Measurements from ENCODE around the gene YIF1B.

YIF1B gene

DNA sequence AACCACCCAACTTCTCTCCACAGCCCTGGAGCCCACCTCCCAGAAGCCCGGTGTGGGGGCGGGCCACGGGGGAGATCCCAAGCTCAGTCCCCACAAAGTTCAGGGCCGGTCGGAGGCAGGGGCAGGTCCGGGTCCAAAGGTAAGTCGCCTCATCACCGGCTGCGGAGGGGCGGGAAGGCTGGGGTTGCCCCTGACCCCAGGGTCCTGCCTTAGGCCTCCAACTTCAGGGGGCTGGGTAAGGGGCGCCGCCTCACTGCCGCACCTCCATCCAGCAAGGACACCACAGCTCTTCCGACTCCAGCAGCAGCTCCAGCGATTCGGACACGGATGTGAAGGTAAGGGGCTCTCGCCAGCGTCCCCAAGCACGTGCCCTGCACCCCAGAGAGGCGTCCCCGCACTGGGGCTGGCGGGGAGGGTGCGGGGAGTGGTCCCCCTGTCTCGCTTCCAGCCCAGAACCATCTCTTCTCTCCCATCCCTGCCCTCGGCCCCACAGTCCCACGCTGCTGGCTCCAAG, 11.3 kb downstream of the YIF1B start:
- DNase-seq (ENCODE audit: low read depth, low spot score): no peak
- no peak overlapping the region for H3K4me3 ChIP-seq (ENCODE audit: low read depth, low read length)
- TF ChIP-seq, protein P1, sequence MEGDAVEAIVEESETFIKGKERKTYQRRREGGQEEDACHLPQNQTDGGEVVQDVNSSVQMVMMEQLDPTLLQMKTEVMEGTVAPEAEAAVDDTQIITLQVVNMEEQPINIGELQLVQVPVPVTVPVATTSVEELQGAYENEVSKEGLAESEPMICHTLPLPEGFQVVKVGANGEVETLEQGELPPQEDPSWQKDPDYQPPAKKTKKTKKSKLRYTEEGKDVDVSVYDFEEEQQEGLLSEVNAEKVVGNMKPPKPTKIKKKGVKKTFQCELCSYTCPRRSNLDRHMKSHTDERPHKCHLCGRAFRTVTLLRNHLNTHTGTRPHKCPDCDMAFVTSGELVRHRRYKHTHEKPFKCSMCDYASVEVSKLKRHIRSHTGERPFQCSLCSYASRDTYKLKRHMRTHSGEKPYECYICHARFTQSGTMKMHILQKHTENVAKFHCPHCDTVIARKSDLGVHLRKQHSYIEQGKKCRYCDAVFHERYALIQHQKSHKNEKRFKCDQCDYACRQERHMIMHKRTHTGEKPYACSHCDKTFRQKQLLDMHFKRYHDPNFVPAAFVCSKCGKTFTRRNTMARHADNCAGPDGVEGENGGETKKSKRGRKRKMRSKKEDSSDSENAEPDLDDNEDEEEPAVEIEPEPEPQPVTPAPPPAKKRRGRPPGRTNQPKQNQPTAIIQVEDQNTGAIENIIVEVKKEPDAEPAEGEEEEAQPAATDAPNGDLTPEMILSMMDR (IDR thresholded peaks at IDR 0.05; ENCODE audit: insufficient read depth, low read length, missing control alignments): no peak
- ChIA-PET POLR2A (no interaction called here), CTCF (no interaction called here)

DNA sequence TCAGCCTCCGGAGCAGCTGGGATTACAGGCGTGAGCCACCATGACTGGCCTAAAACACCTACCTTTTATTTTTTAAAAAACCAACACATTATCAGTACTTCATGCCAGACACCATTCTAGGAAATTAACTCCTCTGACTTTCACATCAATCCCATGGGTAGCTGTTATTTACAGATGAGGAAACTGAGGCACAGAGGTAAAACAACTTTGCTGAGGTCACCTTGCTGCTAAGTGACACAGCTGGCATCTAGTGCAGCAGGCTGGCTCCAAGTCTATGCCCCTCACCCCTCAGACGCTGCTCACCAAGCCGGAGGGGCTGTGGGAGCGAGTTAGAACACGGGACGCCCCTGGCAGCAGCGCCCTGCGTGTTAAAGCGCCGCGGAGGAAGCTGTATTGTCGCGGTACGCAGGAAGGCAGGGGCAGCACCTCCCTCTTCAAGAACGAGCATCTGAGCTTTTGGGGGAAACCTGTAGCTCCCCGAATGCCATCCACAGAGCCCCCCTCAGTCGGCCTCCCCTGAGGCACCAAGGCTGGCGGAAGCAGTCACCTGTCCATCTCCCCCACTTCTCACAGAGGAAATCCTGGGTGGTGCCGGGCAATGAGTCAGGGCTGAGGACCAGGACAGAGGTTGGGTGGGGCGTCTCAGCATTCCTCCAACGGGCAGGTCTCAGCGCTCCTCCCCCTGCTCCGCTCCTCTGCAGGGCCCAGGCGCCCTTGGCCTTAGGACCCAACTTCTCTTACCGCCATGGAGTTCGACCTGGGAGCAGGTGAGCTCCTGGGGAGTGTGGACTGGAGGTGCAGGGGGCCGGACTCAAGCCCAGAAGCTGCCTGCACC, 12.0 kb downstream of the YIF1B start, which contains the start of gene C19orf33:
Gene C19orf33, plus strand, starts transcription at position 735 of the 835 bp plus-strand sequence. Its CDS starts 11 bp downstream, at position 746.
- ChIA-PET POLR2A (no interaction called here), CTCF (interaction anchor here (0.7 to 1.5 kb wide), 2 partner anchors 32 to 67 kb away, joined by 3 read pairs; partner anchors contain the start of gene CATSPERG)
- no peak for DNase-seq (ENCODE audit: low read depth, low spot score)
- TF ChIP-seq, protein P1 (IDR thresholded peaks at IDR 0.05; ENCODE audit: insufficient read depth, low read length, missing control alignments): no peak
- no peak within 1 kb of the TSS for H3K4me3 ChIP-seq (ENCODE audit: low read depth, low read length)

DNA sequence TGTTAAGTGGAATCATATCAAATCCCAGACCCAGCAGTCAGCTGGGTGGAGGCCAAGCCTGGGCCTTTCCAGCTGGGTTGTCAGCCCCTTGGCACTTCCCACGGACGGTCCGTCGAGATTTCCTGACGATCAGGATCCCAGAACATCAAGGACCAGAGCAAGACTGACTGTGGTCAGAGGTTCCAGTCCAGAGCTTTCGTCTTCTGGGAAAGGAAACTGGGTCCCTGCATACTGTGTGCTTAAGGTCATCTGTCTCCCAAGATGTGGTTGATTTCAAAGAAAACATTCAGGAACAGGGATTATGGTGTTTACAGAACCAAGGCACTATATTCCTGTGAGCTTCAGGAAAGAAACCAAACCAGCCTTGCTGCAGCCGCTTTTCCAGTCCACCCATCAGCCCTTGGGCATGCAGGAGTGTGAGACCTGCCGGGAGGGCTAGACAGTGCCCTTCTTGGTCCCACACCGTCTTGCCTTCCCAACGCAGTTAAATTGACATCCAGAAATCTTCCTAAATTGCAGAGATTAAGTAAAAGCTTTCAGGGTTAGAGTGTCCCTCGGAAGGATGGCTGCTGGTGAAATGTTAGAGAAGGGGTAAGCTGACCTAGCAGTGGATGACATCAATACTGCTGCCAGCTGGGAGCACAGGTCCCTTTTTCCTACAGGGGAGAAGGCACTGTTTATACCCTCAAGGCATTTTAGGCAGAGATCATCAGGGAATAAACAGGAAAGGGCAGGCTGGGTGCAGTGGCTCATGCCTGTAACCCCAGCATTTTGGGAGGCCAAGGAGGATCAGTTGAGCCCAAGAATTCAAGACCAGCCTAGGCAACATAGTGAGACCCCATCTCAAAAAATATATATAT, 16.7 kb downstream of the YIF1B start:
- TF ChIP-seq, protein P1 (IDR thresholded peaks at IDR 0.05; ENCODE audit: insufficient read depth, low read length, missing control alignments): no peak
- CTCF ChIA-PET: interaction anchor here (0.9 to 1.8 kb wide), 2 partner anchors 10 to 55 kb away, joined by 3 to 7 read pairs; no protein-coding TSS in a partner anchor

DNA sequence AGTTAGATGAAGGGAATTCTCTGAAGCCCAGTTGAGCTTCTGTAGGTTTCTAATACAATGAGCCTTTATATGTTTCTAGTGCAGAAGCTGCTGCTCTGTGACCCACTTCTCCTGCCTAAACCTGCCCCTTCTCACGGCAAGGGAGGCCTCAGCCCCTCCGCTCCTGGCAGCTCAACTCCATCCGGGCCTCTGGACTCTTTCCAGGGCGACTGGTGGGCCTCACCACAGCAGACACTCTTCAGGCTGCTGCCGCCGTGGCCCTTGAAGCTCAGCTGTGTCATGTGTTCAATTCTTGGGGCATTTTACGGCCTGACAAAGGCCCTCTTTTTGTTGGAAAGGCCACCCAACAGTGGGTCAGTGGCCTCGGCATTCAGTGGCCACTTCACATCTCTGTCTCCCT, 21.7 kb downstream of the YIF1B start:
- CTCF ChIA-PET: interaction anchor here (1.1 to 1.3 kb wide), 2 partner anchors 24 to 50 kb away, joined by 3 read pairs; no protein-coding TSS in a partner anchor
- POLR2A ChIA-PET: no interaction called here
- no peak overlapping the region for H3K4me3 ChIP-seq (ENCODE audit: low read depth, low read length)
- TF ChIP-seq, protein P1 (IDR thresholded peaks at IDR 0.05; ENCODE audit: insufficient read depth, low read length, missing control alignments): no peak
- DNase-seq (ENCODE audit: low read depth, low spot score): no peak

More for the DNA sequence above, 16.7 kb downstream of the YIF1B start:
- DNase-seq (ENCODE audit: low read depth, low spot score): no peak
- POLR2A ChIA-PET: no interaction called here
- H3K4me3 ChIP-seq (ENCODE audit: low read depth, low read length): no peak overlapping the region

DNA sequence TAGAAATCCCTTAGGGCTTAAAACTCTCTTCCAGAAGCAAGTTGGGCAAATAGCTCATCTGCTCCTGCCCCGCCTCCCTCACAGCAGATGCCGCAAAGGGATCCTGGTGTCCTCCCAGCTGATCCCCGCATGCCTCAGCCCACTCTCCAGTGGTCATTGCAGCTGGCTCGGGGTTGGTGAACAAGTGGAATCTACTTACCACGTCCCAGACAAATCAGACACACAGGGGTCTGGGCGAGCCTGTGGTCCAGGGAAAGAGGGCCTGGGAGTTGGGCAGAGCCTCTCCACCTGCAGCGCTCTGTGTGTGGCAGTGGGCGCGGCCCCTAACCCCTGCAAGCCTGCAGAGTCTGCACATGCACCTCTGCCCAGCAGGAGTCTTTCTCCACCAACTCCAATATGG, 22.5 kb downstream of the YIF1B start:
- H3K4me3 ChIP-seq (ENCODE audit: low read depth, low read length): no peak overlapping the region
- TF ChIP-seq, protein P1 (IDR thresholded peaks at IDR 0.05; ENCODE audit: insufficient read depth, low read length, missing control alignments): no peak
- CTCF ChIA-PET: interaction anchor here (1.1 kb wide), 1 partner anchor 23 kb away, joined by 3 read pairs; no protein-coding TSS in a partner anchor
- no peak for DNase-seq (ENCODE audit: low read depth, low spot score)
- POLR2A ChIA-PET: no interaction called here
